ENCODE measurements around the gene POC5. TPM values are rescaled to one million over a fixed set of nuclear protein-coding genes. Genes with fewer than 3 reads are reported as not detected.

POC5 gene
- total RNA-seq, 1 experiment from 2014 or later = 9.7 TPM

GRCh38 chr5:75664979-75665378, 52.3 kb downstream of the POC5 start:
- H3K9ac ChIP-seq (ENCODE audit: low read length) = no peak overlapping the region
- H3K4me1 ChIP-seq (ENCODE audit: insufficient read depth, low read length) = peaks cover 15% of the 10 kb centered on the region
- H3K9me2 ChIP-seq (replicated peaks; ENCODE audit: low read length) = no peaks in the 10 kb centered on the region
- H3F3A ChIP-seq (ENCODE audit: low read length, unreplicated experiment) = no peaks in the 10 kb centered on the region
- H3K4me3 ChIP-seq (ENCODE audit: low read length) = no peak overlapping the region
- no TSS peak for BruUV-seq (replicated peaks)
- DNase-seq (no peak), ATAC-seq (no peak)
- H4K20me1 ChIP-seq (ENCODE audit: low read length) = no peaks in the 10 kb centered on the region
- H3K36me3 ChIP-seq (ENCODE audit: low read depth, low read length) = no peaks in the 10 kb centered on the region
- CTCF ChIA-PET = no interaction called here
- POLR2A ChIA-PET (ENCODE audit: unreplicated experiment) = no interaction called here
- no peak overlapping the region for H3K27ac ChIP-seq (ENCODE audit: low read length)
- no peaks in the 10 kb centered on the region for H3K27me3 ChIP-seq (ENCODE audit: low read length)
- intact Hi-C loops (cut with micrococcal nuclease) = loop anchor here (5.0 kb wide), 1 partner anchor 83 kb away; no protein-coding TSS in a partner anchor
- H3K9me3 ChIP-seq (ENCODE audit: low read length) = no peaks in the 10 kb centered on the region
- H3K79me2 ChIP-seq (ENCODE audit: low read length) = no peaks in the 10 kb centered on the region
- H3K4me2 ChIP-seq (ENCODE audit: low read length) = no peak overlapping the region
- no peak for TF ChIP-seq CTCF (conservative IDR thresholded peaks at IDR 0.05; ENCODE audit: low read depth, low read length)
- no peak overlapping the region for H2AFZ ChIP-seq (ENCODE audit: low read length)

DNA sequence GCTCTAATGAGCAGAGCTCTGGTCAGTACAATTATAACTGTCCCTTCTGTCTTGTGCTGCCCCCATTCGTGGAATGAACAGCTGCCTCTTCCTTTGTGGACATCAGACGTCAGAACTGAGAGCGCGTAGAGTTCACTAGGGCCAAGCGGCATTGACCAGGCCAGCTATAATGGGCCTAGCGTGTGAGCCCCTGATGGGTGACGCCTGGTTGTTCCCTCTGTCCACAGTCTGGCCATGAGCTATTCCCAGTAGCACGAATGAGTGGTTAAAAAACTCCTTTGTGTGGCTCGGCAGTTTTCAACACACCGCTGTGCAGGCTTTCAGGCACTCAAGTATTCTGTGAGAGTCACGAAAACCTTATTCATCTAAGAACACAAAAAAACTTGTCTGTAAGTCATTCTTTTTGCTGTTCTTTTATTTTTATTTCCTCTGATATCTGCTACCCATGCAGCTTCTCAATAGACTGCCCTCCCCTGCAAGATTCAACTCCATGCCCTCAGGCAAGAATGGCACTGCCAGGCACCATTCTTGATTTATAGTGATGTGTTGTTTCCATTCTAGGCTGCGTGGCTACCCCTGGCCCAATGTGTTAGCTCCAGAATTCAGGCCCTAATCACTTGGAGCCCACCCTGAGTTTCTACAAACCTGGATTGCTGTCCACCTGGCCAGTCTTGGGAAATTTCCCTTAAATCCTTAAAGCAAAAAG, 53.5 kb downstream of the POC5 start:
- no peaks in the 10 kb centered on the region for H3K79me2 ChIP-seq (ENCODE audit: low read length)
- DNase-seq (no peak), ATAC-seq (no peak)
- no peaks in the 10 kb centered on the region for H3K36me3 ChIP-seq (ENCODE audit: low read depth, low read length)
- no peaks in the 10 kb centered on the region for H3F3A ChIP-seq (ENCODE audit: low read length, unreplicated experiment)
- H2AFZ ChIP-seq (ENCODE audit: low read length) = no peak overlapping the region
- BruUV-seq (replicated peaks) = no TSS peak
- POLR2A ChIA-PET (ENCODE audit: unreplicated experiment) = no interaction called here
- no peaks in the 10 kb centered on the region for H3K27me3 ChIP-seq (ENCODE audit: low read length)
- H3K9ac ChIP-seq (ENCODE audit: low read length) = no peak overlapping the region
- TF ChIP-seq CTCF (conservative IDR thresholded peaks at IDR 0.05; ENCODE audit: low read depth, low read length) = no peak
- TF ChIP-seq EZH2phosphoT487 (IDR thresholded peaks at IDR 0.05; ENCODE audit: borderline replicate concordance, low read length) = no peak
- no peak for TF ChIP-seq EZH2 (IDR thresholded peaks at IDR 0.05; ENCODE audit: low read length, unreplicated experiment)
- H4K20me1 ChIP-seq (ENCODE audit: low read length) = no peaks in the 10 kb centered on the region
- H3K9me3 ChIP-seq (ENCODE audit: low read length) = no peaks in the 10 kb centered on the region
- no peak overlapping the region for H3K27ac ChIP-seq (ENCODE audit: low read length)
- no peaks in the 10 kb centered on the region for H3K9me2 ChIP-seq (replicated peaks; ENCODE audit: low read length)
- intact Hi-C loops (cut with micrococcal nuclease) = no loop called here
- H3K4me2 ChIP-seq (ENCODE audit: low read length) = no peak overlapping the region
- peaks cover 2% of the 10 kb centered on the region; the same call in 1 of the 2 replicates for H3K4me1 ChIP-seq (ENCODE audit: insufficient read depth, low read length)
- CTCF ChIA-PET = no interaction called here
- no peak overlapping the region for H3K4me3 ChIP-seq (ENCODE audit: low read length)

DNA sequence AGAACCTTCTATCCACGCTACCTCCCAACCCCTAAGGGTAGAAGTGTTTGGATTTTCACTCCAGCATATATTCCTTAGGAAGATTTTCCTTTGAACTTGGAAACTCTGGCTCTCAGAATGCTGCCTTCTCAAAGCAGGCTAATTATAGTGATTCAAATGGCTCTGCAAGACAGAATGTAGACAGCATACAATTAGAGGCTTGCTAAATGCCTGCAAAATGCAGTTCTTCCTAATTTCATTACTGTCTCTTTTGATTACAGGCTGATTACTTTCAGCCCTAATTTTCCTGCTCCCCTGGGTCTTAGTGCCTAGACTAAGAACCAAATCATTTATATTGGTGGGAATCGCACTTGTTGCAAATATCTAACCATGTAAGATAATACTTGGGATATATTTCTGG, 55.2 kb downstream of the POC5 start:
- Histone ChIP-seq H3K9me3 (ENCODE audit: low read length) (no peaks in the 10 kb centered on the region), H3F3A (ENCODE audit: low read length, unreplicated experiment) (no peaks in the 10 kb centered on the region), H2AFZ (ENCODE audit: low read length) (no peak overlapping the region), H3K4me2 (ENCODE audit: low read length) (no peak overlapping the region), H3K27me3 (ENCODE audit: low read length) (no peaks in the 10 kb centered on the region), H3K9ac (ENCODE audit: low read length) (no peak overlapping the region), H3K4me3 (ENCODE audit: low read length) (no peak overlapping the region), H3K9me2 (replicated peaks; ENCODE audit: low read length) (no peaks in the 10 kb centered on the region), H4K20me1 (ENCODE audit: low read length) (no peaks in the 10 kb centered on the region), H3K27ac (ENCODE audit: low read length) (no peak overlapping the region), H3K36me3 (ENCODE audit: low read depth, low read length) (no peaks in the 10 kb centered on the region), H3K4me1 (ENCODE audit: insufficient read depth, low read length) (no peaks in the 10 kb centered on the region), H3K79me2 (ENCODE audit: low read length) (no peaks in the 10 kb centered on the region)
- no TSS peak for BruUV-seq (replicated peaks)
- no peak for ATAC-seq
- POLR2A ChIA-PET (ENCODE audit: unreplicated experiment) = no interaction called here
- CTCF ChIA-PET = no interaction called here
- TF ChIP-seq CTCF (conservative IDR thresholded peaks at IDR 0.05; ENCODE audit: low read depth, low read length) = no peak
- TF ChIP-seq EZH2phosphoT487 (IDR thresholded peaks at IDR 0.05; ENCODE audit: borderline replicate concordance, low read length) = no peak
- TF ChIP-seq EZH2 (IDR thresholded peaks at IDR 0.05; ENCODE audit: low read length, unreplicated experiment) = no peak
- DNase-seq = no peak
- intact Hi-C loops (cut with micrococcal nuclease) = no loop called here

Data from PC-3 (cell line).